DND-41 (cell line): Measurements from ENCODE around the gene SPATA31D1.

Experiments
- ATAC-seq: fragments of 200-7000 bp; cut with Tn5 transposase; 3 replicates; pipeline ENCODE4 v1.9.1; 2021; ENCODE audit warnings: low read depth; ENCODE audit not compliant: insufficient read depth
- DNase-seq: peaks from one replicate; pipeline ENCODE4 v3.0.0-alpha.2; 2020
- H2AFZ ChIP-seq: 2 replicates; pipeline ENCODE4 v1.6.0; 2012; ENCODE audit warnings: low read depth, low read length
- H3K27ac ChIP-seq: 2 replicates; pipeline ENCODE4 v1.5.1; 2012; ENCODE audit warnings: low read length, inconsistent platforms
- H3K27me3 ChIP-seq: fragments of 200-600 bp; sonication (generic); 2 replicates; pipeline ENCODE4 v1.6.0; 2012; ENCODE audit warnings: low read length, mild to moderate bottlenecking, inconsistent platforms; ENCODE audit not compliant: insufficient read depth, poor library complexity
- H3K36me3 ChIP-seq: 2 replicates; pipeline ENCODE4 v1.5.1; 2012; ENCODE audit warnings: low read length, inconsistent platforms; ENCODE audit not compliant: insufficient read depth
- H3K4me1 ChIP-seq: 2 replicates; pipeline ENCODE4 v1.5.1; 2012; ENCODE audit warnings: mild to moderate bottlenecking, low read length; ENCODE audit not compliant: insufficient read depth
- H3K4me2 ChIP-seq: 2 replicates; pipeline ENCODE4 v1.6.0; 2012; ENCODE audit warnings: mild to moderate bottlenecking, moderate library complexity, low read length, inconsistent platforms; ENCODE audit not compliant: insufficient read depth
- H3K4me3 ChIP-seq, 2 experiments: fragments of 200-600 bp in 1 of 2; shearing (Covaris generic) in 1 of 2; 2 replicates each; pipeline ENCODE4 v1.5.1; 2012 to 2016; ENCODE audit warnings: inconsistent platforms in 2 of 2, low read length in 2 of 2, mild to moderate bottlenecking in 2 of 2, low read depth in 1 of 2, moderate library complexity in 1 of 2
- H3K79me2 ChIP-seq: 2 replicates; pipeline ENCODE4 v1.6.0; 2012; ENCODE audit warnings: low read length, inconsistent platforms; ENCODE audit not compliant: insufficient read depth
- H3K9ac ChIP-seq: 2 replicates; pipeline ENCODE4 v1.6.0; 2012; ENCODE audit warnings: low read depth, mild to moderate bottlenecking, inconsistent platforms, low read length, moderate library complexity
- H3K9me3 ChIP-seq: 2 replicates; pipeline ENCODE4 v1.5.1; 2012; ENCODE audit warnings: low read length, moderate library complexity, mild to moderate bottlenecking, inconsistent platforms; ENCODE audit not compliant: insufficient read depth, severe bottlenecking
- H4K20me1 ChIP-seq: 2 replicates; pipeline ENCODE4 v1.6.0; 2012; ENCODE audit warnings: low read length; ENCODE audit not compliant: insufficient read depth
- EZH2 ChIP-seq: IDR thresholded peaks from 3 replicates; pipeline ENCODE4 v1.6.1; 2012; ENCODE audit warnings: borderline replicate concordance, low read depth, mild to moderate bottlenecking, moderate library complexity, low read length, inconsistent platforms; ENCODE audit not compliant: severe bottlenecking
- TF ChIP-seq, protein P1 (sequence below): IDR thresholded peaks from 2 replicates; pipeline ENCODE4 v1.5.1; 2012; ENCODE audit warnings: borderline replicate concordance, low read length, moderate library complexity, mild to moderate bottlenecking; ENCODE audit not compliant: poor library complexity, severe bottlenecking; ENCODE audit errors: extremely low read depth

Gene SPATA31D1

DNA sequence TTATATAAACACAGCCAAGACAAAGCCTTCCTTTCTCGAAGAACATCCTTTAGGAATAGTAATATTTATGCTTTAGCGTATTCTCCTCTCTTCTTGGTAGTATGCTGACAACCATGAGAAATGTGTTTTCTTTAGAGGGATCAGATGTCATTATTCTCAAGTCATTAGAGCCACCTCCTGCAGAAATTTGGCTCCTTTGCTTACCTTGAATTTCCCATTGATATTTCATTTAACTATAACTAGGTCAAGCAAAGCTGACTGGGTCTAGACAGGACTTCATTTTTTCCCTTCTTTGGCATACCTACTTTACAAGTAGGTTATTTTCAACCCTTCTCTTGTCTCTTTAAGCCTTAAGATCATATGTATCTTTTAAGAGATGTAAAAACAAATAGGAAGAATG, 50.3 kb downstream of the SPATA31D1 start:
- no peak overlapping the region for H3K9ac ChIP-seq
- H3K9me3 ChIP-seq, result no peaks in the 10 kb centered on the region
- no peaks in the 10 kb centered on the region for H4K20me1 ChIP-seq
- DNase-seq (no peak), ATAC-seq (no peak)
- no peak for TF ChIP-seq EZH2
- TF ChIP-seq, protein P1, sequence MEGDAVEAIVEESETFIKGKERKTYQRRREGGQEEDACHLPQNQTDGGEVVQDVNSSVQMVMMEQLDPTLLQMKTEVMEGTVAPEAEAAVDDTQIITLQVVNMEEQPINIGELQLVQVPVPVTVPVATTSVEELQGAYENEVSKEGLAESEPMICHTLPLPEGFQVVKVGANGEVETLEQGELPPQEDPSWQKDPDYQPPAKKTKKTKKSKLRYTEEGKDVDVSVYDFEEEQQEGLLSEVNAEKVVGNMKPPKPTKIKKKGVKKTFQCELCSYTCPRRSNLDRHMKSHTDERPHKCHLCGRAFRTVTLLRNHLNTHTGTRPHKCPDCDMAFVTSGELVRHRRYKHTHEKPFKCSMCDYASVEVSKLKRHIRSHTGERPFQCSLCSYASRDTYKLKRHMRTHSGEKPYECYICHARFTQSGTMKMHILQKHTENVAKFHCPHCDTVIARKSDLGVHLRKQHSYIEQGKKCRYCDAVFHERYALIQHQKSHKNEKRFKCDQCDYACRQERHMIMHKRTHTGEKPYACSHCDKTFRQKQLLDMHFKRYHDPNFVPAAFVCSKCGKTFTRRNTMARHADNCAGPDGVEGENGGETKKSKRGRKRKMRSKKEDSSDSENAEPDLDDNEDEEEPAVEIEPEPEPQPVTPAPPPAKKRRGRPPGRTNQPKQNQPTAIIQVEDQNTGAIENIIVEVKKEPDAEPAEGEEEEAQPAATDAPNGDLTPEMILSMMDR, result no peak
- no peak overlapping the region for H2AFZ ChIP-seq
- no peaks in the 10 kb centered on the region for H3K79me2 ChIP-seq
- no peak overlapping the region for H3K4me2 ChIP-seq
- no peaks in the 10 kb centered on the region for H3K36me3 ChIP-seq
- no peak overlapping the region for H3K27ac ChIP-seq
- 0 out of 2 replicates have a peak, but pooled peaks cover 3% of the 10 kb centered on the region for H3K4me1 ChIP-seq
- no peaks in the 10 kb centered on the region for H3K27me3 ChIP-seq
- no peak overlapping the region for H3K4me3 ChIP-seq
